WERI-Rb-1 (cell line): ENCODE measurements around the gene KHSRP.

Experiments
- DNase-seq: peaks from one replicate; pipeline ENCODE4 v3.0.0-alpha.2; 2020
- H3K27ac ChIP-seq: fragments of 250-450 bp; sonication (Bioruptor Pico); 2 replicates; pipeline ENCODE4 v1.5.1; 2020; ENCODE audit warnings: mild to moderate bottlenecking, moderate library complexity
- H3K27me3 ChIP-seq: fragments of 250-450 bp; sonication (Bioruptor Pico); 2 replicates; pipeline ENCODE4 v1.5.1; 2021; ENCODE audit warnings: mild to moderate bottlenecking, low read depth, moderate library complexity; ENCODE audit not compliant: insufficient read depth, severe bottlenecking
- H3K36me3 ChIP-seq: fragments of 250-450 bp; sonication (Bioruptor Pico); 2 replicates; pipeline ENCODE4 v1.5.1; 2020; ENCODE audit warnings: mild to moderate bottlenecking, moderate library complexity
- H3K4me3 ChIP-seq: 2 replicates; pipeline ENCODE4 v1.5.1; 2011; ENCODE audit warnings: low read depth, mild to moderate bottlenecking, control low read depth, low read length
- H3K9me3 ChIP-seq: fragments of 250-450 bp; sonication (Bioruptor Pico); 2 replicates; pipeline ENCODE4 v1.5.1; 2021; ENCODE audit warnings: mild to moderate bottlenecking, moderate library complexity; ENCODE audit not compliant: severe bottlenecking
- TF ChIP-seq, protein P1 (sequence below): IDR thresholded peaks from 2 replicates; pipeline ENCODE4 v1.5.1; 2011; ENCODE audit warnings: low read depth, mild to moderate bottlenecking, control low read depth, inconsistent platforms, low read length

KHSRP gene

DNA sequence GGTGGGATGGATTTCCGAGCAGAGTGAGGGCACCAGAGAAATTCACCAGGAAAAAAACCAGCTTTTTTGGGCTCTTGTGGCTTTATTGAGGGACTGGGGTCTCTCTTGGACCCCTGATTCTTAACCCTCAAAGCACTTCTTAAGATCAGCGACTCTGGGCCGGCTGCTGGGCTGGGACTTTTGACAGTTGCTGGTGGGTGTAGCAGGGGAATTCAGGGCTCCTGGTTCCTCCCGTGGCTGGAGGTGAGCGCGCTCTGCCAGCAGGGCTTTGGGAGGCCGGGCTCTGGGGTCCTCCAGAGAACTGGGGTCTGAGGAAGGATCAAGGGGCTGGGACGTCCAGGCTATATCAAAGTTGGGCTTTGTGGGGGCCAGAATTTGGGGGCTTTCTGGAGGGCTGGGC, 42.8 kb upstream of the KHSRP start:
- no peak overlapping the region for H3K4me3 ChIP-seq
- TF ChIP-seq, protein P1, sequence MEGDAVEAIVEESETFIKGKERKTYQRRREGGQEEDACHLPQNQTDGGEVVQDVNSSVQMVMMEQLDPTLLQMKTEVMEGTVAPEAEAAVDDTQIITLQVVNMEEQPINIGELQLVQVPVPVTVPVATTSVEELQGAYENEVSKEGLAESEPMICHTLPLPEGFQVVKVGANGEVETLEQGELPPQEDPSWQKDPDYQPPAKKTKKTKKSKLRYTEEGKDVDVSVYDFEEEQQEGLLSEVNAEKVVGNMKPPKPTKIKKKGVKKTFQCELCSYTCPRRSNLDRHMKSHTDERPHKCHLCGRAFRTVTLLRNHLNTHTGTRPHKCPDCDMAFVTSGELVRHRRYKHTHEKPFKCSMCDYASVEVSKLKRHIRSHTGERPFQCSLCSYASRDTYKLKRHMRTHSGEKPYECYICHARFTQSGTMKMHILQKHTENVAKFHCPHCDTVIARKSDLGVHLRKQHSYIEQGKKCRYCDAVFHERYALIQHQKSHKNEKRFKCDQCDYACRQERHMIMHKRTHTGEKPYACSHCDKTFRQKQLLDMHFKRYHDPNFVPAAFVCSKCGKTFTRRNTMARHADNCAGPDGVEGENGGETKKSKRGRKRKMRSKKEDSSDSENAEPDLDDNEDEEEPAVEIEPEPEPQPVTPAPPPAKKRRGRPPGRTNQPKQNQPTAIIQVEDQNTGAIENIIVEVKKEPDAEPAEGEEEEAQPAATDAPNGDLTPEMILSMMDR, result no peak
- DNase-seq, result no peak
- peaks cover 5% of the 10 kb centered on the region for H3K27me3 ChIP-seq
- H3K27ac ChIP-seq, result no peak overlapping the region
- H3K36me3 ChIP-seq, result no peaks in the 10 kb centered on the region
- H3K9me3 ChIP-seq, result no peaks in the 10 kb centered on the region

GRCh38 chr19:6466526-6467248, 42.1 kb upstream of the KHSRP start:
- no peaks in the 10 kb centered on the region for H3K9me3 ChIP-seq
- no peaks in the 10 kb centered on the region for H3K36me3 ChIP-seq
- H3K27me3 ChIP-seq, result peaks cover 5% of the 10 kb centered on the region
- no peak for DNase-seq
- no peak overlapping the region for H3K4me3 ChIP-seq
- no peak overlapping the region for H3K27ac ChIP-seq
- TF ChIP-seq, protein P1, result no peak

DNA sequence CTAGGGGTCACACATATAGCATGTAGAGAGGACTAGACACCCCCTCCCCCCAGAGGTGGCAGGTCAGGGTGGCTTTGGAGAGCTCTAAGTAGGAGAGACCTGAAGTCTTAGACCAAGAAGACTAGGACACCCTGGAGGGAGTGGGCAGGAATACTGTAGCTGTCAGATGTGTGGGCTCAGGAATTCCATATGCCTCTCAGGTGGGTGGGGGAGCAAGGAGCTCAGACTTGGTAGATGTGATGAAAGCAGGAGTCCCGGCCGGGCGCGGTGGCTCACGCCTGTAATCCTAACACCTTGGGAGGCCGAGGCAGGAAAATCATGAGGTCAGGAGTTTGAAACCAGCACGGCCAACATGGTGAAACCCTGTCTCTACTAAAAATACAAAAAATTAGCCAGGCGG, 41.1 kb upstream of the KHSRP start:
- peaks cover 5% of the 10 kb centered on the region for H3K27me3 ChIP-seq
- TF ChIP-seq, protein P1, result no peak
- no peak overlapping the region for H3K27ac ChIP-seq
- H3K9me3 ChIP-seq, result no peaks in the 10 kb centered on the region
- no peak overlapping the region for H3K4me3 ChIP-seq
- DNase-seq, result no peak
- H3K36me3 ChIP-seq, result no peaks in the 10 kb centered on the region

DNA sequence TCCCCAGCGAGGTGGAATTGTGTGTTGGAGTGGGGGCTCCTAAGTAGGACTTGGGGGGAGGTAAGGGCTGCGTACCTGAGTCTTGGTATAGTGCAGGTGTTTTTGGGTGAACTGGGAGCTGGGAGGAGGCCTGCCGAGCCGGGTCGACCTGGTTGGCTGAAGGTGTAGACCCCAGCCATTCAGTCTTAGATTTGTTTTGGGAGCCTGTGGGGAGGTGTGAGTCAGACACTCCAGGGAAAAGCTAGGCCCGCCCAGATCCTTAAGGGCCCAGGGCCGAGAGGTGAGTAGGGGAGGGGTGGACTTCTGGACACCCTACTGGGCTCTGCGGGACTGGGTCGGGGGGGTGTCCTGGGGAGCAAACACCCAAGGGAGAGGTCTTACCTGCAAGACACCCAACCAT, 40.4 kb upstream of the KHSRP start:
- no peak for DNase-seq
- H3K27ac ChIP-seq, result no peak overlapping the region

GRCh38 chr19:6464070-6464873, 39.7 kb upstream of the KHSRP start, which contains the start of gene CRB3:
Gene CRB3 (plus strand): TSS chr19:6464271. CDS start chr19:6464702, 431 bp downstream.
- Histone ChIP-seq H3K36me3 (no peaks in the 10 kb centered on the region), H3K4me3 (no peak within 1 kb of the TSS), H3K9me3 (no peaks in the 10 kb centered on the region), H3K27ac (no peak within 1 kb of the TSS), H3K27me3 (peaks cover 5% of the 10 kb centered on the region)
- DNase-seq, result no peak
- TF ChIP-seq, protein P1, result no peak

More for the DNA sequence above, 40.4 kb upstream of the KHSRP start:
- TF ChIP-seq, protein P1, result no peak
- Histone ChIP-seq H3K9me3 (no peaks in the 10 kb centered on the region), H3K27me3 (peaks cover 5% of the 10 kb centered on the region), H3K36me3 (no peaks in the 10 kb centered on the region), H3K4me3 (no peak overlapping the region)
